ENCODE results near the gene SUPT5H. TPM values are rescaled to one million over a fixed set of nuclear protein-coding genes. Genes with fewer than 3 reads are reported as not detected.

The SUPT5H gene
- total and polyA plus RNA-seq, 10 of the 15 experiments (the other 5 are each of a cell fraction or from before 2014, with no cell fraction given), result 27.2 to 194 (median 83.6) TPM

GRCh38 chr19:39520541-39521484 is 75.4 kb downstream of the SUPT5H start:
- no TSS peak for BruUV-seq (replicated peaks)
- WGBS (ENCODE audit: insufficient coverage, insufficient replicate concordance, low lambda C conversion rate, missing lambda C conversion rate), result 54% methylated on average over 8 of the region's 8 CpGs
- no peak for ATAC-seq
- H3K27ac ChIP-seq (ENCODE audit: control insufficient read depth, insufficient read depth), result no peak overlapping the region
- DNase-seq (ENCODE audit: low read depth, low spot score), result no peak
- intact Hi-C loops (cut with micrococcal nuclease; ENCODE audit: unreplicated experiment), result no loop called here
- peaks cover 5% of the 10 kb centered on the region for H3K4me1 ChIP-seq (ENCODE audit: control insufficient read depth, insufficient read depth, low read length)
- no peaks in the 10 kb centered on the region for H3K79me2 ChIP-seq (ENCODE audit: control insufficient read depth, insufficient read depth, low read length)
- ChIA-PET CTCF (no interaction called here), POLR2A (no interaction called here), RAD21 (ENCODE audit: unreplicated experiment) (interaction anchor here (0.7 kb wide), 1 partner anchor 45 kb away, joined by 3 read pairs; no protein-coding TSS in a partner anchor), SMC1A (ENCODE audit: uncharacterized antibody, unreplicated experiment) (no interaction called here)
- no peak overlapping the region for H3K9ac ChIP-seq (ENCODE audit: control insufficient read depth, insufficient read depth, low read length)
- FAIRE-seq, result no peak
- TF ChIP-seq ETV6 (conservative IDR thresholded peaks at IDR 0.05 in 1 of 2, IDR thresholded peaks at IDR 0.05 in 1 of 2; ENCODE audit: borderline replicate concordance in 1 of 2, low read depth in 1 of 2) (no peak), CREM (IDR thresholded peaks at IDR 0.05; ENCODE audit: low read depth) (no peak), SMAD1 (IDR thresholded peaks at IDR 0.05; ENCODE audit: low read depth, partially characterized antibody) (no peak), SKIL (IDR thresholded peaks at IDR 0.05; ENCODE audit: low read depth, poor library complexity, severe bottlenecking) (no peak), CREB1 (IDR thresholded peaks at IDR 0.05; ENCODE audit: low read depth) (no peak), ESRRA (IDR thresholded peaks at IDR 0.05; ENCODE audit: low read length) (no peak), NR2C1 (IDR thresholded peaks at IDR 0.05) (no peak), ZNF622 (IDR thresholded peaks at IDR 0.05) (no peak), SRF (IDR thresholded peaks at IDR 0.05; ENCODE audit: low read depth in 2 of 2, low read length in 2 of 2) (no peak)
- H3K27me3 ChIP-seq (replicated peaks in 1 of 2; ENCODE audit: control insufficient read depth in 2 of 2, insufficient read depth in 2 of 2, low read length in 1 of 2), result peaks cover 3 to 4% of the 10 kb centered on the region in 2 experiments
- no peak overlapping the region for H3K4me3 ChIP-seq
- no peaks in the 10 kb centered on the region for H3K36me3 ChIP-seq (ENCODE audit: control insufficient read depth in 2 of 2, insufficient read depth in 2 of 2, low read length in 1 of 2)
- no peak overlapping the region for H3K4me2 ChIP-seq (ENCODE audit: control insufficient read depth, insufficient read depth)
- in situ Hi-C loops (cut with MboI), result no loop called here
- H3K9me3 ChIP-seq (replicated peaks; ENCODE audit: control insufficient read depth, insufficient read depth, low read length), result no peaks in the 10 kb centered on the region
- H2AFZ ChIP-seq (ENCODE audit: control insufficient read depth, low read depth, low read length), result no peak overlapping the region
- H4K20me1 ChIP-seq (ENCODE audit: control insufficient read depth, insufficient read depth), result no peaks in the 10 kb centered on the region

Measured in GM12878 (cell line).